SK-N-SH (cell line): ENCODE data around the gene MOB2. TPM values are rescaled to one million over a fixed set of nuclear protein-coding genes. Genes with fewer than 3 reads are reported as not detected.

ENCODE experiments used
- CTCF ChIA-PET: fragments of 300-600, 350-600 bp; formaldehyde crosslinking; extraction: SDS; loops from one replicate; lab custom pipeline; 2021; lab: Yijun Ruan, JAX
- POLR2A ChIA-PET: fragments of 350-600 bp; sonication (Branson Sonifier 250); formaldehyde crosslinking; extraction: SDS; loops from one replicate; lab custom pipeline; 2020; ENCODE audit warnings: antibody characterized with exemption, inconsistent platforms; lab: Yijun Ruan, JAX
- DNase-seq: peaks from one replicate; pipeline ENCODE4 v3.0.0; 2012
- H2AFZ ChIP-seq: fragments of 200-600 bp; sonication (generic); 2 replicates; pipeline ENCODE4 v1.8.1; 2016; ENCODE audit warnings: antibody characterized with exemption, mild to moderate bottlenecking, low read depth
- H3F3A ChIP-seq: fragments of 200-600 bp; sonication (generic); replicated peaks from 2 replicates; pipeline ENCODE3; 2016; ENCODE audit warnings: antibody characterized with exemption, mild to moderate bottlenecking; ENCODE audit not compliant: insufficient read depth
- H3K27ac ChIP-seq, 2 experiments: fragments of 200-500 bp in 1 of 2; fragments of 200-600 bp in 1 of 2; sonication (Bioruptor generic) in 1 of 2; sonication (generic), shearing (Covaris generic) in 1 of 2; 2 replicates each; pipeline versions ENCODE4 v1.5.1 to v1.6.1; 2014 to 2016; ENCODE audit warnings: low read depth in 2 of 2, inconsistent platforms in 1 of 2, low read length in 1 of 2, mild to moderate bottlenecking in 1 of 2, mixed read lengths in 1 of 2
- H3K27me3 ChIP-seq: fragments of 200-600 bp; sonication (generic), shearing (Covaris generic); 2 replicates; pipeline ENCODE4 v1.6.1; 2016; ENCODE audit warnings: mixed run types; ENCODE audit not compliant: insufficient read depth
- H3K36me3 ChIP-seq, 2 experiments: fragments of 200-500 bp in 1 of 2; fragments of 200-600 bp in 1 of 2; sonication (Bioruptor generic) in 1 of 2; sonication (generic) in 1 of 2; replicated peaks in 1 of 2; 2 replicates each; pipeline versions ENCODE3 to v1.5.1; 2014 to 2016; ENCODE audit warnings: low read length in 1 of 2, mild to moderate bottlenecking in 1 of 2; ENCODE audit not compliant: insufficient read depth in 2 of 2, control insufficient read depth in 1 of 2
- H3K4me1 ChIP-seq, 2 experiments: fragments of 200-500 bp in 1 of 2; fragments of 200-600 bp in 1 of 2; sonication (Bioruptor generic) in 1 of 2; sonication (generic), shearing (Covaris generic) in 1 of 2; 2 replicates each; pipeline versions ENCODE4 v1.5.1 to v1.6.1; 2014 to 2016; ENCODE audit warnings: low read depth in 1 of 2, low read length in 1 of 2, mixed run types in 1 of 2; ENCODE audit not compliant: insufficient read depth in 2 of 2, control insufficient read depth in 1 of 2
- H3K4me2 ChIP-seq: fragments of 200-600 bp; sonication (generic), shearing (Covaris generic); 2 replicates; pipeline ENCODE4 v1.6.1; 2017; ENCODE audit warnings: mixed run types
- H3K4me3 ChIP-seq, 2 experiments: fragments of 200-500 bp in 1 of 2; fragments of 200-600 bp in 1 of 2; sonication (Bioruptor generic) in 1 of 2; sonication (generic), shearing (Covaris generic) in 1 of 2; 2 replicates each; pipeline versions ENCODE4 v1.5.1 to v1.8.1; 2014 to 2016; ENCODE audit warnings: low read depth in 2 of 2, inconsistent platforms in 1 of 2, low read length in 1 of 2, mild to moderate bottlenecking in 1 of 2, mixed read lengths in 1 of 2, moderate library complexity in 1 of 2
- H3K79me2 ChIP-seq: fragments of 200-600 bp; sonication (generic); 2 replicates; pipeline ENCODE4 v1.8.1; 2017; ENCODE audit warnings: mild to moderate bottlenecking; ENCODE audit not compliant: insufficient read depth
- H3K9ac ChIP-seq: fragments of 200-600 bp; sonication (generic); 2 replicates; pipeline ENCODE4 v1.6.1; 2017; ENCODE audit warnings: mixed run types
- H3K9me2 ChIP-seq: fragments of 200-600 bp; sonication (generic); 2 replicates; pipeline ENCODE4 v1.6.1; 2017; ENCODE audit warnings: mixed run types
- H3K9me3 ChIP-seq: fragments of 200-600 bp; sonication (generic); 2 replicates; pipeline ENCODE4 v1.6.1; 2017; ENCODE audit warnings: mixed run types, mild to moderate bottlenecking, moderate library complexity
- H4K20me1 ChIP-seq: fragments of 200-600 bp; sonication (generic); 2 replicates; pipeline ENCODE4 v1.6.1; 2017; ENCODE audit warnings: mild to moderate bottlenecking, mixed run types; ENCODE audit not compliant: insufficient read depth
- CHD2 ChIP-seq: fragments of 150-350 bp; IDR thresholded peaks from 2 replicates; pipeline ENCODE4 v1.6.1; 2018; ENCODE audit warnings: low read length; ENCODE audit not compliant: partially characterized antibody
- EP300 ChIP-seq, 2 experiments: IDR thresholded peaks; 2 replicates each; pipeline versions ENCODE4 v1.4.0 to v1.6.1; 2012; ENCODE audit warnings: borderline replicate concordance in 1 of 2, low read depth in 1 of 2, low read length in 1 of 2
- EZH2phosphoT487 ChIP-seq: fragments of 200-600 bp; sonication (generic); IDR thresholded peaks from 2 replicates; pipeline ENCODE4 v1.6.1; 2017; ENCODE audit warnings: low read depth, mixed run types, mild to moderate bottlenecking, antibody characterized with exemption, moderate library complexity, borderline replicate concordance
- FOXM1 ChIP-seq: IDR thresholded peaks from 2 replicates; pipeline ENCODE4 v1.4.0; 2012; ENCODE audit warnings: low read depth, mild to moderate bottlenecking
- GATA2 ChIP-seq: sonication (generic); formaldehyde crosslinking; IDR thresholded peaks from 2 replicates; pipeline ENCODE4 v1.5.0; 2020; ENCODE audit warnings: mild to moderate bottlenecking, missing genetic modification reagents
- MXI1 ChIP-seq: IDR thresholded peaks from 2 replicates; pipeline ENCODE4 v1.6.1; 2012; ENCODE audit warnings: mild to moderate bottlenecking, low read depth, low read length, improper control_type of control experiment
- NFIC ChIP-seq: IDR thresholded peaks from 2 replicates; pipeline ENCODE4 v1.4.0; 2012; ENCODE audit warnings: borderline replicate concordance
- POLR2AphosphoS5 ChIP-seq: IDR thresholded peaks from 2 replicates; pipeline ENCODE4 v1.6.1; 2012; ENCODE audit warnings: low read depth, low read length
- RXRA ChIP-seq: IDR thresholded peaks from 2 replicates; pipeline ENCODE4 v1.4.0; 2012; ENCODE audit warnings: low read depth, mild to moderate bottlenecking, borderline replicate concordance
- SMC3 ChIP-seq: IDR thresholded peaks from 2 replicates; pipeline ENCODE4 v1.6.1; 2012; ENCODE audit warnings: low read depth, low read length, improper control_type of control experiment
- WGBS: methylation state at CpG from one replicate; pipeline ENCODE4 v1.1.6; 2017; ENCODE audit warnings: low lambda C conversion rate; 5-methylcytosine and 5-hydroxymethylcytosine counted together
- polyA plus RNA-seq, 3 experiments: library from polyadenylated mRNA; depleted of rRNA; stranded (reverse); fragments of >200 nt; gene quantifications; 2 replicates each; pipeline ENCODE4 v1.2.3, GENCODE V29; 2012
- TF ChIP-seq, protein P1 (sequence below): fragments of 200-600 bp; sonication (generic); IDR thresholded peaks from 2 replicates; pipeline ENCODE4 v1.6.1; 2017; ENCODE audit warnings: antibody characterized with exemption, mild to moderate bottlenecking, moderate library complexity
- TF ChIP-seq, protein P2 (sequence below): IDR thresholded peaks from 2 replicates; pipeline ENCODE4 v1.4.0; 2012; ENCODE audit warnings: low read depth, borderline replicate concordance
- TF ChIP-seq, protein P3 (sequence below): IDR thresholded peaks from 2 replicates; pipeline ENCODE4 v1.4.0; 2012; ENCODE audit warnings: low read depth, borderline replicate concordance
- TF ChIP-seq, protein P4 (sequence below): IDR thresholded peaks from 2 replicates; pipeline ENCODE4 v1.6.1; 2012; ENCODE audit warnings: mild to moderate bottlenecking, low read depth, low read length, moderate library complexity
- TF ChIP-seq, protein P5 (sequence below): fragments of 150-350 bp; IDR thresholded peaks from 2 replicates; pipeline ENCODE4 v1.6.1; 2017; ENCODE audit warnings: antibody characterized with exemption, low read length, low read depth, borderline replicate concordance
- TF ChIP-seq, protein P6 (sequence below): IDR thresholded peaks from 2 replicates; pipeline ENCODE4 v1.4.0; 2012; ENCODE audit warnings: low read depth

Gene MOB2
- polyA plus RNA-seq, 1 of the 3 experiments (the other 2 are of a cell fraction) = 45.8 TPM

DNA sequence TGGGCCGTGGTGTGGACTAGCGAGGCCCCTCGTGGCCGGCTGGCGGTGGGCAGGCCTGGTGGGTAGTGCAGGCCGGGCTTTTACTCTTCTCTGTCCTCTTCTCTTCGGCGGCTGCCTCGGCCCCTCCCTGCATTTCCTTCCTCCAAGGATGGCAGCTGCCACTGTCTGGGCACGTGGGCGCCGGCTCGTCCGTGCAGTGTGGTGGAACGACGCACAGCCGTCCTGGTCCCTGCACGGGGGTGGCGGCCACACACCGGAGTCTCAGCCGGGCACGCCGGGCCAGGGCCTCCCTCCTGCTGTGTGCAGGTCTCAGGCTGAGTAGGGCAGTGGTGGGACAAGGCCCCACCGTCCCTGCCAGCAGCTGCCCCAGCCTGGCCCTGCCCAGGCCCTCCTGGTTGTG is 37.7 kb downstream of the MOB2 start (continued):
- TF ChIP-seq FOXM1 = no peak
- TF ChIP-seq, protein P1, sequence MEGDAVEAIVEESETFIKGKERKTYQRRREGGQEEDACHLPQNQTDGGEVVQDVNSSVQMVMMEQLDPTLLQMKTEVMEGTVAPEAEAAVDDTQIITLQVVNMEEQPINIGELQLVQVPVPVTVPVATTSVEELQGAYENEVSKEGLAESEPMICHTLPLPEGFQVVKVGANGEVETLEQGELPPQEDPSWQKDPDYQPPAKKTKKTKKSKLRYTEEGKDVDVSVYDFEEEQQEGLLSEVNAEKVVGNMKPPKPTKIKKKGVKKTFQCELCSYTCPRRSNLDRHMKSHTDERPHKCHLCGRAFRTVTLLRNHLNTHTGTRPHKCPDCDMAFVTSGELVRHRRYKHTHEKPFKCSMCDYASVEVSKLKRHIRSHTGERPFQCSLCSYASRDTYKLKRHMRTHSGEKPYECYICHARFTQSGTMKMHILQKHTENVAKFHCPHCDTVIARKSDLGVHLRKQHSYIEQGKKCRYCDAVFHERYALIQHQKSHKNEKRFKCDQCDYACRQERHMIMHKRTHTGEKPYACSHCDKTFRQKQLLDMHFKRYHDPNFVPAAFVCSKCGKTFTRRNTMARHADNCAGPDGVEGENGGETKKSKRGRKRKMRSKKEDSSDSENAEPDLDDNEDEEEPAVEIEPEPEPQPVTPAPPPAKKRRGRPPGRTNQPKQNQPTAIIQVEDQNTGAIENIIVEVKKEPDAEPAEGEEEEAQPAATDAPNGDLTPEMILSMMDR = no peak
- no peak for TF ChIP-seq CHD2
- TF ChIP-seq, protein P2, sequence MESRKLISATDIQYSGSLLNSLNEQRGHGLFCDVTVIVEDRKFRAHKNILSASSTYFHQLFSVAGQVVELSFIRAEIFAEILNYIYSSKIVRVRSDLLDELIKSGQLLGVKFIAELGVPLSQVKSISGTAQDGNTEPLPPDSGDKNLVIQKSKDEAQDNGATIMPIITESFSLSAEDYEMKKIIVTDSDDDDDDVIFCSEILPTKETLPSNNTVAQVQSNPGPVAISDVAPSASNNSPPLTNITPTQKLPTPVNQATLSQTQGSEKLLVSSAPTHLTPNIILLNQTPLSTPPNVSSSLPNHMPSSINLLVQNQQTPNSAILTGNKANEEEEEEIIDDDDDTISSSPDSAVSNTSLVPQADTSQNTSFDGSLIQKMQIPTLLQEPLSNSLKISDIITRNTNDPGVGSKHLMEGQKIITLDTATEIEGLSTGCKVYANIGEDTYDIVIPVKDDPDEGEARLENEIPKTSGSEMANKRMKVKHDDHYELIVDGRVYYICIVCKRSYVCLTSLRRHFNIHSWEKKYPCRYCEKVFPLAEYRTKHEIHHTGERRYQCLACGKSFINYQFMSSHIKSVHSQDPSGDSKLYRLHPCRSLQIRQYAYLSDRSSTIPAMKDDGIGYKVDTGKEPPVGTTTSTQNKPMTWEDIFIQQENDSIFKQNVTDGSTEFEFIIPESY = no peak
- no peak for TF ChIP-seq MXI1

DNA sequence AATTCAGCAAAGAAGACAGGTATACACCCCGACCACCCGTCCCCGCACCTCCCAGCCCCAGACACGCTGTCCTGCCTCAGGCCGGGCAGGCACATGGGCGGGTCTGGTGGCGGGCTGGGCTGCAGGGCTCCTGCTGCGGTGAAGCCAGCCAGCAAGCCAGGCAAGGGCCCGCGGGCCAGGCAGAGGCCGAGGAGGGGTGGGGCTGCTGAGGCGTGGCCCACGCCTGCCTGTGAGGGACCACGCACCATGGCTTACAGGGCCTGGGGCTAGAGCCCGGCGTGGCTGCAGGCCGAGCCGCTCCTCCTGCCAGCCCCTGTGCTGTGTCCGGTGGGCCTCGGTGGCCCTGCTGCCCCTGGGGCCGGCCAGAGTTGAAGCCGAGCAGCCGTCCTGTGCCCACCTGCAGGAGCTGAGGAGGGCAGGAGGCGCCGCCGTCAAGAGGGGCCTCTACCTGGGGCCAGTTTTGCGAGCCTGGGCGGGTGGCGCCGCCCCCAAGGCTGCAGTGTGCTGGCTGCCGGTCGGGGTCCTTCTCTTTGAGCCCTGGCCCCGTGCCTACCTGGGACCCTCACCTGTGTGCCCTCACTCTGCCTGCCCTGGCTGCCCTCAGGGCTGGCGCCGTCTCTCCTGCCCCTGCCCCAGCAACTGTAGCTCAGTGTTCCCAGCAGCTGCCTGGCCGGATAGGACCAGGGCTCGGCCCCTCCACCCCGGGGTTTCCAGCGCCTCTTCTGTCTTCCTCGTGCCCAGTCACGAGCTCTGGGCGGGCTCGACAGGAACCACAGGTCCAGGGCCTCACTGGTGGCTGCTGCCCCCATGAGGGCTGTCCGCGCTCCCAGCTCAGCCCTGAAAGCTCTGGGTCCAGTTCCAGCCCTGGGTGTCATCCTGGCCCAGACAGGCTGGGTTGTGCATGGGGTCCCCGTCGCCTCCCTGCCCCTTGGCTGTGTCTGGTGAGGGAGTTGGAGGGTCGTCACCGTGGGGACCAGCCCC is 38.4 kb downstream of the MOB2 start:
- H3K4me1 ChIP-seq = no peaks in the 10 kb centered on the region; a peak in 1 of 4 replicates
- H3K27ac ChIP-seq = no peak overlapping the region
- no peak overlapping the region for H3K9ac ChIP-seq
- ChIA-PET CTCF (interaction anchor here (1.0 to 1.3 kb wide), 3 partner anchors 14 to 334 kb away, joined by 3 to 4 read pairs (median 3); no protein-coding TSS in a partner anchor), POLR2A (no interaction called here)
- 100% methylated on average over 8 of the region's 49 CpGs for whole genome bisulfite sequencing
- no peaks in the 10 kb centered on the region for H3K79me2 ChIP-seq
- TF ChIP-seq, protein P3, sequence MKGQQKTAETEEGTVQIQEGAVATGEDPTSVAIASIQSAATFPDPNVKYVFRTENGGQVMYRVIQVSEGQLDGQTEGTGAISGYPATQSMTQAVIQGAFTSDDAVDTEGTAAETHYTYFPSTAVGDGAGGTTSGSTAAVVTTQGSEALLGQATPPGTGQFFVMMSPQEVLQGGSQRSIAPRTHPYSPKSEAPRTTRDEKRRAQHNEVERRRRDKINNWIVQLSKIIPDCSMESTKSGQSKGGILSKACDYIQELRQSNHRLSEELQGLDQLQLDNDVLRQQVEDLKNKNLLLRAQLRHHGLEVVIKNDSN = no peak
- no peak for TF ChIP-seq GATA2 (CRISPR knock-in tag)
- TF ChIP-seq, protein P4, sequence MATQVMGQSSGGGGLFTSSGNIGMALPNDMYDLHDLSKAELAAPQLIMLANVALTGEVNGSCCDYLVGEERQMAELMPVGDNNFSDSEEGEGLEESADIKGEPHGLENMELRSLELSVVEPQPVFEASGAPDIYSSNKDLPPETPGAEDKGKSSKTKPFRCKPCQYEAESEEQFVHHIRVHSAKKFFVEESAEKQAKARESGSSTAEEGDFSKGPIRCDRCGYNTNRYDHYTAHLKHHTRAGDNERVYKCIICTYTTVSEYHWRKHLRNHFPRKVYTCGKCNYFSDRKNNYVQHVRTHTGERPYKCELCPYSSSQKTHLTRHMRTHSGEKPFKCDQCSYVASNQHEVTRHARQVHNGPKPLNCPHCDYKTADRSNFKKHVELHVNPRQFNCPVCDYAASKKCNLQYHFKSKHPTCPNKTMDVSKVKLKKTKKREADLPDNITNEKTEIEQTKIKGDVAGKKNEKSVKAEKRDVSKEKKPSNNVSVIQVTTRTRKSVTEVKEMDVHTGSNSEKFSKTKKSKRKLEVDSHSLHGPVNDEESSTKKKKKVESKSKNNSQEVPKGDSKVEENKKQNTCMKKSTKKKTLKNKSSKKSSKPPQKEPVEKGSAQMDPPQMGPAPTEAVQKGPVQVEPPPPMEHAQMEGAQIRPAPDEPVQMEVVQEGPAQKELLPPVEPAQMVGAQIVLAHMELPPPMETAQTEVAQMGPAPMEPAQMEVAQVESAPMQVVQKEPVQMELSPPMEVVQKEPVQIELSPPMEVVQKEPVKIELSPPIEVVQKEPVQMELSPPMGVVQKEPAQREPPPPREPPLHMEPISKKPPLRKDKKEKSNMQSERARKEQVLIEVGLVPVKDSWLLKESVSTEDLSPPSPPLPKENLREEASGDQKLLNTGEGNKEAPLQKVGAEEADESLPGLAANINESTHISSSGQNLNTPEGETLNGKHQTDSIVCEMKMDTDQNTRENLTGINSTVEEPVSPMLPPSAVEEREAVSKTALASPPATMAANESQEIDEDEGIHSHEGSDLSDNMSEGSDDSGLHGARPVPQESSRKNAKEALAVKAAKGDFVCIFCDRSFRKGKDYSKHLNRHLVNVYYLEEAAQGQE = no peak
- TF ChIP-seq, protein P5, sequence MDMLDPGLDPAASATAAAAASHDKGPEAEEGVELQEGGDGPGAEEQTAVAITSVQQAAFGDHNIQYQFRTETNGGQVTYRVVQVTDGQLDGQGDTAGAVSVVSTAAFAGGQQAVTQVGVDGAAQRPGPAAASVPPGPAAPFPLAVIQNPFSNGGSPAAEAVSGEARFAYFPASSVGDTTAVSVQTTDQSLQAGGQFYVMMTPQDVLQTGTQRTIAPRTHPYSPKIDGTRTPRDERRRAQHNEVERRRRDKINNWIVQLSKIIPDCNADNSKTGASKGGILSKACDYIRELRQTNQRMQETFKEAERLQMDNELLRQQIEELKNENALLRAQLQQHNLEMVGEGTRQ = no peak
- TF ChIP-seq EP300 (IDR thresholded peaks at IDR 0.05; ENCODE audit: borderline replicate concordance in 1 of 2, low read depth in 1 of 2, low read length in 1 of 2) = no peak
- no peak for TF ChIP-seq SMC3
- no peak for TF ChIP-seq NFIC
- TF ChIP-seq RXRA = no peak
- TF ChIP-seq EZH2phosphoT487 = no peak
- TF ChIP-seq, protein P6, sequence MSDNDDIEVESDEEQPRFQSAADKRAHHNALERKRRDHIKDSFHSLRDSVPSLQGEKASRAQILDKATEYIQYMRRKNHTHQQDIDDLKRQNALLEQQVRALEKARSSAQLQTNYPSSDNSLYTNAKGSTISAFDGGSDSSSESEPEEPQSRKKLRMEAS = no peak
- no peak for TF ChIP-seq POLR2AphosphoS5
- no peaks in the 10 kb centered on the region for H3K36me3 ChIP-seq
- DNase-seq = no peak
- H2AFZ ChIP-seq = no peak overlapping the region
- no peaks in the 10 kb centered on the region for H3F3A ChIP-seq
- H3K27me3 ChIP-seq = no peaks in the 10 kb centered on the region
- no peak overlapping the region for H3K4me2 ChIP-seq
- no peaks in the 10 kb centered on the region for H3K9me2 ChIP-seq
- H3K9me3 ChIP-seq = no peaks in the 10 kb centered on the region
- no peaks in the 10 kb centered on the region for H4K20me1 ChIP-seq
- H3K4me3 ChIP-seq = no peak overlapping the region
